Adrenal gland (tissue), 5 donors: ENCODE data around the gene ZFP57.

Experiments
- POLR2A ChIP-seq, 2 donors: fragments of 450-650 bp; IDR thresholded peaks; one replicate each; pipeline ENCODE4 v1.6.1; 2017; ENCODE audit warnings: antibody characterized with exemption in 2 of 2, mild to moderate bottlenecking in 2 of 2, moderate library complexity in 1 of 2
- TF ChIP-seq, protein P1 (sequence below), 6 experiments: fragments of 450-650 bp in 4 of 6; fragments of 200-600 bp in 2 of 6; sonication (generic) in 1 of 6; IDR thresholded peaks; 1 replicate in 5 of 6; 2 replicates in 1 of 6; pipeline versions ENCODE4 v1.5.1 to v1.8.0; 2016 to 2021; ENCODE audit warnings: antibody characterized with exemption in 6 of 6, mild to moderate bottlenecking in 2 of 6, moderate library complexity in 1 of 6
- donor health status: DM: no; HTN: no; CAD: no.

DNA sequence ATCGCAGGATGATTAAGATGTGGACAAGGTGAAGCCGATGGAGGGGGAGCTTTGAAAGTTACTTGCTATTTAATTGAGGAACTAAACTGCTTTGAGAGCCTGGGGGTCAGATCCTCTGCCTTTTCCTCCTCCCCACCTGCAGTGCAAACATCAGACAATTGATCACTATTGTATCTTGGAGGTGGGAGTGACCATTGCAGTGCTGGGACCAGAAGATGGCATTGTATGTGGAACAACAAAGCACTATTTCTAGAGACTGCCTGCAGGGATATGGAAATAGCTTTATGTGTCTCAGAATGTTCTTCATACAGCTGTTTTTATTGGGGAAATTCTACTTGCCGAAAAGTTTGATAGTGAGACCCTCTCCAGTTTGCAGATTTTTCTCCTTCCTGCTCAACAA is 19.9 kb downstream of the ZFP57 start:
- TF ChIP-seq, protein P1, sequence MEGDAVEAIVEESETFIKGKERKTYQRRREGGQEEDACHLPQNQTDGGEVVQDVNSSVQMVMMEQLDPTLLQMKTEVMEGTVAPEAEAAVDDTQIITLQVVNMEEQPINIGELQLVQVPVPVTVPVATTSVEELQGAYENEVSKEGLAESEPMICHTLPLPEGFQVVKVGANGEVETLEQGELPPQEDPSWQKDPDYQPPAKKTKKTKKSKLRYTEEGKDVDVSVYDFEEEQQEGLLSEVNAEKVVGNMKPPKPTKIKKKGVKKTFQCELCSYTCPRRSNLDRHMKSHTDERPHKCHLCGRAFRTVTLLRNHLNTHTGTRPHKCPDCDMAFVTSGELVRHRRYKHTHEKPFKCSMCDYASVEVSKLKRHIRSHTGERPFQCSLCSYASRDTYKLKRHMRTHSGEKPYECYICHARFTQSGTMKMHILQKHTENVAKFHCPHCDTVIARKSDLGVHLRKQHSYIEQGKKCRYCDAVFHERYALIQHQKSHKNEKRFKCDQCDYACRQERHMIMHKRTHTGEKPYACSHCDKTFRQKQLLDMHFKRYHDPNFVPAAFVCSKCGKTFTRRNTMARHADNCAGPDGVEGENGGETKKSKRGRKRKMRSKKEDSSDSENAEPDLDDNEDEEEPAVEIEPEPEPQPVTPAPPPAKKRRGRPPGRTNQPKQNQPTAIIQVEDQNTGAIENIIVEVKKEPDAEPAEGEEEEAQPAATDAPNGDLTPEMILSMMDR (IDR thresholded peaks at IDR 0.05): no peak
- no peak for TF ChIP-seq POLR2A (IDR thresholded peaks at IDR 0.05)
